ENCODE measurements around the gene CAND2. TPM values are rescaled to one million over a fixed set of nuclear protein-coding genes. Genes with fewer than 3 reads are reported as not detected.

CAND2 gene
- total and polyA plus RNA-seq, 9 of the 15 experiments (the other 6 are each of a cell fraction or from before 2014, with no cell fraction given) = 0.91 to 14.9 (median 4.3) TPM

DNA sequence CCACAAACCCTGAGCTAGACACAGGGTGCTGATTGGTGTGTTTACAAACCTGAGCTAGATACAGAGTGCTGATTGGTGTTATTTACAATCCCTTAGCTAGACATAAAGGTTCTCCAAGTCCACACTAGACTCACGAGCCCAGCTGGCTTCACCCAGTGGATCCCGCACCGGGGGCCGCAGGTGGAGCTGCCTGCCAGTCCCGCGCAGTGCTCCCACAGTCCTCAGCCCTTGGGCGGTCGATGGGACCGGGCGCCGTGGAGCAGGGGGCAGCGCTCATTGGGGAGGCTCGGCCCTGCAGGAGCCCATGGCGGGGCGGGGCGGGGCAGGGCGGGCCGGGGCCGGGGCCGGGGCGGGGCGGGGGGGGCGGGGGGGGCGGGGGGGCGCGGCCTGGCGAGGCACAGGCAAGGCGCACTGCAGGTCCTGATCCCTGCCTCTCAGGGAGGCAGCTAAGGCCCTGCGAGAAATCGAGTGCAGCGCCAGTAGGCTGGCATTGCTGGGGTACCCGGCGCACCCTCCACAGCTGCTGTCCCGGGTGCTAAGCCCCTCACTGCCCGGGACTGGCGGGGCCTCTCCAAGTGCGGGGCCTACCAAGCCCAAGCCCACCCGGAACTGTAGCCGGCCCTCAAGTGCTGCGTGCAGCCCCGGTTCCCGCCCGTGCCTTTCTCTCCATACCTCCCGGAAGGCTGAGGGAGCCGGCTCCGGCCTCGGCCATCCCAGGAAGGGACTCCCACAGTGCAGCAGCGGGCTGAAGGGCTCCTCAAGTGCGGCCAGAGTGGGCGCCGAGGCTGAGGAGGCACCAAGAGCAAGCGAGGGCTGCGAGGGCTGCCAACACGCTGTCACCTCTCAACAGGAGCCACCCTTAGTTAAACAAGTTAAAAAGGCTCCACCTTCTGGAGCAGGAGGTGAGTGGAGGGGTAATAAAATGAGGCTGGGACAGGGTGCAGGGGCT is 27.6 kb upstream of the CAND2 start:
- peak overlapping the region; percentile 89 for H2AFZ ChIP-seq (ENCODE audit: low read depth, low read length)
- CTCF ChIA-PET (ENCODE audit: low intra/inter-chr PET ratio) = no interaction called here
- peaks cover 0 to 9% of the 10 kb centered on the region in 2 experiments; a peak in 3 of 5 replicates for H3K4me1 ChIP-seq (replicated peaks in 1 of 2; ENCODE audit: control insufficient read depth in 2 of 2, insufficient read depth in 2 of 2, low read length in 2 of 2)
- intact Hi-C loops (cut with micrococcal nuclease) = loop anchor here (1.0 kb wide), 1 partner anchor 63 kb away; no protein-coding TSS in a partner anchor
- peak; percentile 28 to 84 (median 68) for DNase-seq (ENCODE audit: extremely low read depth in 1 of 4, low spot score in 3 of 4)
- peak overlapping the region in 1 of 2 experiments; percentile 84; a peak in 2 of 4 replicates for H3K9ac ChIP-seq (ENCODE audit: insufficient read depth in 1 of 2, low read depth in 2 of 2, low read length in 2 of 2)
- H3K79me2 ChIP-seq (ENCODE audit: control insufficient read depth, insufficient read depth, low read length) = no peaks in the 10 kb centered on the region
- H3K4me2 ChIP-seq (ENCODE audit: insufficient read depth, low read length) = peak overlapping the region; percentile 52
- 28% methylated on average over 22 of the region's 54 CpGs for WGBS (ENCODE audit: insufficient coverage, low coverage, missing lambda C conversion rate)
- H3K36me3 ChIP-seq (ENCODE audit: control insufficient read depth, insufficient read depth, low read length) = no peaks in the 10 kb centered on the region
- POLR2A ChIA-PET = interaction anchor here (0.6 to 2.0 kb wide), 4 partner anchors 10 to 1362 kb away, joined by 3 to 8 read pairs (median 4); partner anchors contain the start of gene TMEM40
- H3K9me1 ChIP-seq (ENCODE audit: control insufficient read depth, insufficient read depth, low read length) = no peaks in the 10 kb centered on the region
- in situ Hi-C loops (cut with MboI) = no loop called here
- H3K9me3 ChIP-seq (replicated peaks; ENCODE audit: control insufficient read depth, insufficient read depth, low read depth, low read length) = 0 out of 2 replicates have a peak, but pooled peaks cover 1% of the 10 kb centered on the region
- H3K4me3 ChIP-seq = peak overlapping the region; percentile 20; the same call in 1 of the 2 replicates
- no TSS peak for BruUV-seq (replicated peaks)
- peaks cover 20 to 36% of the 10 kb centered on the region in 2 experiments for H3K27me3 ChIP-seq (ENCODE audit: control insufficient read depth in 2 of 2, insufficient read depth in 2 of 2, low read length in 2 of 2)
- peak; percentile 92 for ATAC-seq
- no peak overlapping the region for H3K27ac ChIP-seq (ENCODE audit: extremely low read depth, low read depth, low read length)
- FAIRE-seq = no peak
- no peaks in the 10 kb centered on the region for H4K20me1 ChIP-seq (replicated peaks; ENCODE audit: control insufficient read depth, insufficient read depth, low read length)
- TF ChIP-seq MED1 (CRISPR knock-in tag; IDR thresholded peaks at IDR 0.05; ENCODE audit: borderline replicate concordance) (no peak), POLR2G (IDR thresholded peaks at IDR 0.05; ENCODE audit: low read depth, low read length) (0 out of 2 replicates have a peak, but pooled peaks have one; percentile 44), ZNF253 (CRISPR knock-in tag; conservative IDR thresholded peaks at IDR 0.05) (no peak), RAD21 (CRISPR knock-in tag; conservative IDR thresholded peaks at IDR 0.05 in 1 of 2, IDR thresholded peaks at IDR 0.05 in 1 of 2) (peak in 1 of 2 experiments; percentile 25; a peak in 2 of 4 replicates), ZC3H8 (IDR thresholded peaks at IDR 0.05) (no peak)
- TF ChIP-seq, protein P1, sequence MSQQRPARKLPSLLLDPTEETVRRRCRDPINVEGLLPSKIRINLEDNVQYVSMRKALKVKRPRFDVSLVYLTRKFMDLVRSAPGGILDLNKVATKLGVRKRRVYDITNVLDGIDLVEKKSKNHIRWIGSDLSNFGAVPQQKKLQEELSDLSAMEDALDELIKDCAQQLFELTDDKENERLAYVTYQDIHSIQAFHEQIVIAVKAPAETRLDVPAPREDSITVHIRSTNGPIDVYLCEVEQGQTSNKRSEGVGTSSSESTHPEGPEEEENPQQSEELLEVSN (IDR thresholded peaks at IDR 0.05; ENCODE audit: borderline replicate concordance in 1 of 2, extremely low read depth in 1 of 2, insufficient read depth in 1 of 2, insufficient read length in 1 of 2, low read depth in 1 of 2, low read length in 1 of 2, poor library complexity in 1 of 2, severe bottlenecking in 1 of 2) = peak in 1 of 2 experiments; percentile 42
- TF ChIP-seq, protein P2, sequence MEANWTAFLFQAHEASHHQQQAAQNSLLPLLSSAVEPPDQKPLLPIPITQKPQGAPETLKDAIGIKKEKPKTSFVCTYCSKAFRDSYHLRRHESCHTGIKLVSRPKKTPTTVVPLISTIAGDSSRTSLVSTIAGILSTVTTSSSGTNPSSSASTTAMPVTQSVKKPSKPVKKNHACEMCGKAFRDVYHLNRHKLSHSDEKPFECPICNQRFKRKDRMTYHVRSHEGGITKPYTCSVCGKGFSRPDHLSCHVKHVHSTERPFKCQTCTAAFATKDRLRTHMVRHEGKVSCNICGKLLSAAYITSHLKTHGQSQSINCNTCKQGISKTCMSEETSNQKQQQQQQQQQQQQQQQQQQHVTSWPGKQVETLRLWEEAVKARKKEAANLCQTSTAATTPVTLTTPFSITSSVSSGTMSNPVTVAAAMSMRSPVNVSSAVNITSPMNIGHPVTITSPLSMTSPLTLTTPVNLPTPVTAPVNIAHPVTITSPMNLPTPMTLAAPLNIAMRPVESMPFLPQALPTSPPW (CRISPR knock-in tag; IDR thresholded peaks at IDR 0.05) = peak; percentile 46
- TF ChIP-seq, protein P3, sequence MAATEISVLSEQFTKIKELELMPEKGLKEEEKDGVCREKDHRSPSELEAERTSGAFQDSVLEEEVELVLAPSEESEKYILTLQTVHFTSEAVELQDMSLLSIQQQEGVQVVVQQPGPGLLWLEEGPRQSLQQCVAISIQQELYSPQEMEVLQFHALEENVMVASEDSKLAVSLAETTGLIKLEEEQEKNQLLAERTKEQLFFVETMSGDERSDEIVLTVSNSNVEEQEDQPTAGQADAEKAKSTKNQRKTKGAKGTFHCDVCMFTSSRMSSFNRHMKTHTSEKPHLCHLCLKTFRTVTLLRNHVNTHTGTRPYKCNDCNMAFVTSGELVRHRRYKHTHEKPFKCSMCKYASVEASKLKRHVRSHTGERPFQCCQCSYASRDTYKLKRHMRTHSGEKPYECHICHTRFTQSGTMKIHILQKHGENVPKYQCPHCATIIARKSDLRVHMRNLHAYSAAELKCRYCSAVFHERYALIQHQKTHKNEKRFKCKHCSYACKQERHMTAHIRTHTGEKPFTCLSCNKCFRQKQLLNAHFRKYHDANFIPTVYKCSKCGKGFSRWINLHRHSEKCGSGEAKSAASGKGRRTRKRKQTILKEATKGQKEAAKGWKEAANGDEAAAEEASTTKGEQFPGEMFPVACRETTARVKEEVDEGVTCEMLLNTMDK (IDR thresholded peaks at IDR 0.05; ENCODE audit: borderline replicate concordance, insufficient read depth, low read depth, low read length, poor library complexity, severe bottlenecking) = peak; percentile 65
- TF ChIP-seq, protein P4, sequence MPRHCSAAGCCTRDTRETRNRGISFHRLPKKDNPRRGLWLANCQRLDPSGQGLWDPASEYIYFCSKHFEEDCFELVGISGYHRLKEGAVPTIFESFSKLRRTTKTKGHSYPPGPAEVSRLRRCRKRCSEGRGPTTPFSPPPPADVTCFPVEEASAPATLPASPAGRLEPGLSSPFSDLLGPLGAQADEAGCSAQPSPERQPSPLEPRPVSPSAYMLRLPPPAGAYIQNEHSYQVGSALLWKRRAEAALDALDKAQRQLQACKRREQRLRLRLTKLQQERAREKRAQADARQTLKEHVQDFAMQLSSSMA (CRISPR knock-in tag; IDR thresholded peaks at IDR 0.05) = no peak
- TF ChIP-seq, protein P5, sequence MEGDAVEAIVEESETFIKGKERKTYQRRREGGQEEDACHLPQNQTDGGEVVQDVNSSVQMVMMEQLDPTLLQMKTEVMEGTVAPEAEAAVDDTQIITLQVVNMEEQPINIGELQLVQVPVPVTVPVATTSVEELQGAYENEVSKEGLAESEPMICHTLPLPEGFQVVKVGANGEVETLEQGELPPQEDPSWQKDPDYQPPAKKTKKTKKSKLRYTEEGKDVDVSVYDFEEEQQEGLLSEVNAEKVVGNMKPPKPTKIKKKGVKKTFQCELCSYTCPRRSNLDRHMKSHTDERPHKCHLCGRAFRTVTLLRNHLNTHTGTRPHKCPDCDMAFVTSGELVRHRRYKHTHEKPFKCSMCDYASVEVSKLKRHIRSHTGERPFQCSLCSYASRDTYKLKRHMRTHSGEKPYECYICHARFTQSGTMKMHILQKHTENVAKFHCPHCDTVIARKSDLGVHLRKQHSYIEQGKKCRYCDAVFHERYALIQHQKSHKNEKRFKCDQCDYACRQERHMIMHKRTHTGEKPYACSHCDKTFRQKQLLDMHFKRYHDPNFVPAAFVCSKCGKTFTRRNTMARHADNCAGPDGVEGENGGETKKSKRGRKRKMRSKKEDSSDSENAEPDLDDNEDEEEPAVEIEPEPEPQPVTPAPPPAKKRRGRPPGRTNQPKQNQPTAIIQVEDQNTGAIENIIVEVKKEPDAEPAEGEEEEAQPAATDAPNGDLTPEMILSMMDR (IDR thresholded peaks at IDR 0.05 in 2 of 3, conservative IDR thresholded peaks at IDR 0.05 in 1 of 3; ENCODE audit: insufficient read depth in 2 of 3, low read depth in 1 of 3, low read length in 3 of 3) = peak in 1 of 3 experiments; percentile 12; a peak in 1 of 6 replicates

Measured in K562 (cell line).